HEK293T (cell line): ENCODE data around the gene SUB1.

Source experiments
- CTCF ChIA-PET: fragments of 350-600 bp; formaldehyde crosslinking; extraction: SDS; loops from one replicate; lab custom pipeline; 2021; ENCODE audit warnings: antibody characterized with exemption, inconsistent platforms; lab: Yijun Ruan, JAX
- POLR2A ChIA-PET: fragments of 350-600 bp; formaldehyde crosslinking; extraction: SDS; loops from one replicate; lab custom pipeline; 2020; ENCODE audit warnings: antibody characterized with exemption, inconsistent platforms; lab: Yijun Ruan, JAX
- DNase-seq: peaks from one replicate; pipeline ENCODE4 v3.0.0; 2012; ENCODE audit warnings: mixed read lengths; ENCODE audit errors: extremely low spot score
- ARNT ChIP-seq: fragments of 450-650 bp; IDR thresholded peaks from 2 replicates; pipeline ENCODE4 v1.6.1; 2017; ENCODE audit warnings: mild to moderate bottlenecking
- BHLHE40 ChIP-seq: fragments of 450-650 bp; IDR thresholded peaks from 2 replicates; pipeline ENCODE4 v1.6.1; 2016; ENCODE audit warnings: mild to moderate bottlenecking, moderate library complexity, borderline replicate concordance
- CTBP1 ChIP-seq: fragments of 450-650 bp; IDR thresholded peaks from 2 replicates; pipeline ENCODE4 v1.6.1; 2016; ENCODE audit warnings: borderline replicate concordance
- ELF4 ChIP-seq: fragments of 450-650 bp; IDR thresholded peaks from 2 replicates; pipeline ENCODE4 v1.6.1; 2017; ENCODE audit warnings: antibody characterized with exemption
- FOXA1 ChIP-seq: fragments of 450-650 bp; IDR thresholded peaks from 2 replicates; pipeline ENCODE4 v1.6.1; 2016; ENCODE audit warnings: mild to moderate bottlenecking
- FOXK2 ChIP-seq: fragments of 450-650 bp; IDR thresholded peaks from 2 replicates; pipeline ENCODE4 v1.6.1; 2016; ENCODE audit warnings: mild to moderate bottlenecking
- FOXM1 ChIP-seq: fragments of 450-650 bp; IDR thresholded peaks from 2 replicates; pipeline ENCODE4 v1.6.1; 2017; ENCODE audit warnings: mild to moderate bottlenecking, borderline replicate concordance
- HDGF ChIP-seq: fragments of 450-650 bp; IDR thresholded peaks from 2 replicates; pipeline ENCODE4 v1.6.1; 2017; ENCODE audit warnings: antibody characterized with exemption, borderline replicate concordance
- L3MBTL2 ChIP-seq: fragments of 450-650 bp; conservative IDR thresholded peaks from 2 replicates; pipeline ENCODE4 v1.6.1; 2016; ENCODE audit warnings: mild to moderate bottlenecking
- LEF1 ChIP-seq: fragments of 450-650 bp; IDR thresholded peaks from 2 replicates; pipeline ENCODE4 v1.6.1; 2017; ENCODE audit warnings: mild to moderate bottlenecking, borderline replicate concordance
- NFRKB ChIP-seq: fragments of 450-650 bp; IDR thresholded peaks from 2 replicates; pipeline ENCODE4 v1.6.1; 2016; ENCODE audit warnings: mild to moderate bottlenecking, moderate library complexity
- SP1 ChIP-seq: fragments of 450-650 bp; IDR thresholded peaks from 2 replicates; pipeline ENCODE4 v1.6.1; 2017
- SUZ12 ChIP-seq: fragments of 450-650 bp; IDR thresholded peaks from 2 replicates; pipeline ENCODE4 v1.6.1; 2016; ENCODE audit warnings: mild to moderate bottlenecking
- TARDBP ChIP-seq: fragments of 450-650 bp; IDR thresholded peaks from 2 replicates; pipeline ENCODE4 v1.6.1; 2016
- ZNF384 ChIP-seq: fragments of 450-650 bp; IDR thresholded peaks from 2 replicates; pipeline ENCODE4 v1.6.1; 2016
- TF ChIP-seq, protein P1 (sequence below): fragments of 450-650 bp; IDR thresholded peaks from 2 replicates; pipeline ENCODE4 v1.6.1; 2016

SUB1 gene

GRCh38 chr5:32612134-32612888 lies 27.0 kb downstream of the SUB1 start:
- POLR2A ChIA-PET, result no interaction called here
- CTCF ChIA-PET, result interaction anchor here (0.5 to 2.3 kb wide), 6 partner anchors 81 to 380 kb away, joined by 3 to 15 read pairs (median 4); no protein-coding TSS in a partner anchor
- DNase-seq, result no peak
- no peak for TF ChIP-seq L3MBTL2
- TF ChIP-seq, protein P1, sequence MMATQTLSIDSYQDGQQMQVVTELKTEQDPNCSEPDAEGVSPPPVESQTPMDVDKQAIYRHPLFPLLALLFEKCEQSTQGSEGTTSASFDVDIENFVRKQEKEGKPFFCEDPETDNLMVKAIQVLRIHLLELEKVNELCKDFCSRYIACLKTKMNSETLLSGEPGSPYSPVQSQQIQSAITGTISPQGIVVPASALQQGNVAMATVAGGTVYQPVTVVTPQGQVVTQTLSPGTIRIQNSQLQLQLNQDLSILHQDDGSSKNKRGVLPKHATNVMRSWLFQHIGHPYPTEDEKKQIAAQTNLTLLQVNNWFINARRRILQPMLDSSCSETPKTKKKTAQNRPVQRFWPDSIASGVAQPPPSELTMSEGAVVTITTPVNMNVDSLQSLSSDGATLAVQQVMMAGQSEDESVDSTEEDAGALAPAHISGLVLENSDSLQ, result no peak
- TF ChIP-seq FOXA1, result no peak
- no peak for TF ChIP-seq ELF4
- no peak for TF ChIP-seq NFRKB
- TF ChIP-seq LEF1, result no peak
- TF ChIP-seq SP1, result no peak
- no peak for TF ChIP-seq FOXK2
- TF ChIP-seq BHLHE40, result no peak
- TF ChIP-seq TARDBP, result no peak
- TF ChIP-seq HDGF, result no peak
- TF ChIP-seq ARNT, result no peak
- TF ChIP-seq SUZ12, result no peak
- no peak for TF ChIP-seq CTBP1
- no peak for TF ChIP-seq ZNF384
- no peak for TF ChIP-seq FOXM1

DNA sequence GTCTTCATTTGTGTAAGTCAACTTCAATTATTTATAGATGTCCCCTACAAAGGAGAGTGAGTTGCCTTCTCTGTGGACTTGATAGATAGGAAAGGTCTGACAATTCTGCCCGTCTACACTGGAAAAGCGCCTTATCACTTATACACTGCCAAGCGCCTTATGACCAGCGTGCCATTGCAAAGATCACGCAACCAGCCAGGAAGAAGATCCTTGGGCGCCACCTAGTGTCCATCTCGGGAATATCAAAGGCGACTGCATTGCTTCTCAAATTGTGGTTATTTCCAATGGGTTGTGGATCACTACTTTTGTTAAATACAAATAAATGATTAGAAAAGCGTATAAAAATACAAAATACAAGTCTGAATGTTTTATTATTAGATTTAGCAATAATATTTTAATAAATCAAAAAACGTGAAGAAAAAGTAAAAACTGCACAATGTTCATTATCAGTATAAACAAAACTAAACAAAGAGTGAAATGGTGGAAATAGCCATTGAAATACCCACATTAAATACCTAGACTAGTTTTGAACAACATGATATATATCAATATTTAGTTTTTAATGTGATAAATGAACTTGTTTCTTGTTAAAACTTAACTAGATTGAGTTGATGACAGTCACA lies 27.8 kb downstream of the SUB1 start:
- POLR2A ChIA-PET, result no interaction called here

DNA sequence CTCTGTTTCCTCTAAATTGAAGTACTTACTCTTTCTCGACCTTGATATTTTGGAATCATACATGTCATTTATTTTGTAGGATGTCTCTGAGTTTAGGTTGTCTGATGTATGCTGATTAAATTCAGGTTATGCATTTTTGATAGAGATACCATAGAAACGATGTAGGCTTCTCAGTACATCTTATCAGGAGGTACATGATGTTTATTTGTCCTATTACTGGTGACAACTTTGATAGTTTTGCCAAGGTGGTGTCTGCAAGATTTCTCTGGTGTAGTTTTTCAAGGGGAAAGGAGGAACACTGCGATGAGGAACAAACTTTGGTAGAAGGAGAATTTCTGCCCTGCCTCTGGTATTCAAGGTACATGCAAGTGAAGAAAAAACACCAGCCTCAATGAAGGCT lies 29.9 kb downstream of the SUB1 start:
- CTCF ChIA-PET, result no interaction called here
- POLR2A ChIA-PET, result no interaction called here
- DNase-seq, result no peak
- no peak for TF ChIP-seq ZNF384
- no peak for TF ChIP-seq BHLHE40

More for the DNA sequence above, 27.8 kb downstream of the SUB1 start:
- CTCF ChIA-PET, result interaction anchor here (0.6 to 2.3 kb wide), 6 partner anchors 82 to 381 kb away, joined by 3 to 15 read pairs (median 3); no protein-coding TSS in a partner anchor
- DNase-seq, result peak; percentile 82
- TF ChIP-seq HDGF (no peak), NFRKB (no peak), ZNF384 (no peak), ELF4 (no peak), ARNT (no peak), CTBP1 (no peak), FOXM1 (no peak), TARDBP (no peak), FOXK2 (no peak), L3MBTL2 (no peak)
- TF ChIP-seq, protein P1, result no peak

DNA sequence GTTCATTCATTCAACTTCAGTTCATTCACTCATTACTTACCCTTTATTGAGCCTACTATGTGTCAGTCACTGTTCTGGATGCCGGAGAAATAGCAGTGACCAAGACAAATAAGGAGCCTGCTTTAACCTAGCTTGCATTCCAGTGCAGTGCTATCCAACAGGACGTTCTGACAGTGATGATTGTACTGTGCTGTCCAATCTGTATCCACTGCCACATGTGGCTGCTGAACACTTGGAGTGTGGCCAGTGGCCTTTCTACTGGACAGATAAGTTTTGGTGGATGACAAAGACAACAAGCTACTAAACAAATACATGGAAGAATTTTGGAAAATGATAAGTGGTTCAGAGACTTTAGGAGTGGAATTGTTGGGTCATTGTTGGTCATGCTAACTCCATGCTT lies 33.6 kb downstream of the SUB1 start:
- no peak for DNase-seq

DNA sequence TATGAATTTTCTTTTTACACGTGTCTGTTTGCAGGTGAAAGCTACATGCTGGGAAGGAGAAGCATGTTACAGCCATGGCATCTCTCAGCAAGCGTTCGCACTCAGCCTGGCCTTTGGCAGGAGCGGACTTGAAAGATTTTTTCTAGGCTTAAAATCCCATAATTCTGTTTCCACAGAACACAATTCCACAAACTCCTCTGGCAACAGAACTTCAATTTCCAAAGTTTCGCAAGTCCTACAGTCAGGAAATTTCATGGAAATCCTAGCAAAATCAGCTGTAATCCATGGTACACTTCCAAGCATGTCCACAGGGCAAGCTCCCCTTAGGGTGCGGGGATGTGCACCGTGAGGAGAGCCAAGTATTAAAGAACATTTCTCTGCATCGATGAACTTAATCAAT lies 35.9 kb downstream of the SUB1 start:
- POLR2A ChIA-PET, result no interaction called here
- CTCF ChIA-PET, result no interaction called here
- TF ChIP-seq, protein P1, result no peak
- TF ChIP-seq TARDBP, result no peak
- no peak for TF ChIP-seq NFRKB
- no peak for TF ChIP-seq CTBP1
- no peak for TF ChIP-seq ARNT

More for the DNA sequence above, 33.6 kb downstream of the SUB1 start:
- CTCF ChIA-PET, result no interaction called here
- POLR2A ChIA-PET, result interaction anchor here (1.0 kb wide), 1 partner anchor 10 kb away, joined by 3 read pairs; no protein-coding TSS in a partner anchor
- no peak for TF ChIP-seq SP1
- no peak for TF ChIP-seq ARNT
- TF ChIP-seq CTBP1, result no peak
- TF ChIP-seq BHLHE40, result no peak

DNA sequence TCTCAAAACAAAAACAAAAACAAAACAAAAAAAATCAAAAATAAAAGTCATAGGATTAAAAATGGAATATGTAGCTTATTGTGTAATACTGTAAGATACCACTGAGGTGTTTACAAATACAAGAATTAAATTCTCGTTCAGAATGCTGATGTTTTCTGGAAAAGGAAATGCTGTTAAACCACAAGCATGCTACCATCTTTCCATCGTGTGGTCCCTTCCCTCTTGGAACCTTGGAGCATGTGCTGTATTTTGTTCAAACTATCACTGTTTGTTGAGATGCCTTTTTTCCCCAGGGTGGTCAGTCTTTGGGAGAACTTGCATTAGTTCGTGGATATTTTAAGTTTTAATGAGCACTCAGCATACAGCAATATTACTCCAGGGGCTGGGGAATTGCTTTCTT lies 39.7 kb downstream of the SUB1 start:
- TF ChIP-seq ARNT, result no peak
- TF ChIP-seq ELF4, result no peak
- TF ChIP-seq NFRKB, result no peak
- TF ChIP-seq LEF1, result no peak
- no peak for TF ChIP-seq FOXM1
- TF ChIP-seq SP1, result no peak
- TF ChIP-seq FOXA1, result no peak
- no peak for TF ChIP-seq TARDBP
- TF ChIP-seq FOXK2, result no peak
- TF ChIP-seq ZNF384, result no peak
- TF ChIP-seq L3MBTL2, result no peak
- no peak for TF ChIP-seq BHLHE40
- no peak for TF ChIP-seq CTBP1
- TF ChIP-seq SUZ12, result no peak
- TF ChIP-seq, protein P1, result no peak
- no peak for TF ChIP-seq HDGF
- DNase-seq, result no peak
- ChIA-PET POLR2A (no interaction called here), CTCF (no interaction called here)

More for the DNA sequence above, 35.9 kb downstream of the SUB1 start:
- no peak for DNase-seq
